ENCODE results near the gene RYR2. TPM values are rescaled to one million over a fixed set of nuclear protein-coding genes. Genes with fewer than 3 reads are reported as not detected.
"Not testable (repeated sequence)": the region's sequence is repeated elsewhere in the genome, so short reads cannot be mapped to it uniquely, and the experiment has no call there.

RYR2 gene
- total RNA-seq, 1 donor from 2014 or later, result 15.2 TPM

GRCh38 chr1:237591353-237591752, 549.4 kb downstream of the RYR2 start:
- peaks cover 0 to 1% of the 10 kb centered on the region in 2 donors for H3K9me3 ChIP-seq
- no peak for DNase-seq (ENCODE audit: low spot score in 2 of 2)
- no peak overlapping the region for H3K4me3 ChIP-seq
- H3K4me1 ChIP-seq, result no peaks in the 10 kb centered on the region
- TF ChIP-seq, protein P1, sequence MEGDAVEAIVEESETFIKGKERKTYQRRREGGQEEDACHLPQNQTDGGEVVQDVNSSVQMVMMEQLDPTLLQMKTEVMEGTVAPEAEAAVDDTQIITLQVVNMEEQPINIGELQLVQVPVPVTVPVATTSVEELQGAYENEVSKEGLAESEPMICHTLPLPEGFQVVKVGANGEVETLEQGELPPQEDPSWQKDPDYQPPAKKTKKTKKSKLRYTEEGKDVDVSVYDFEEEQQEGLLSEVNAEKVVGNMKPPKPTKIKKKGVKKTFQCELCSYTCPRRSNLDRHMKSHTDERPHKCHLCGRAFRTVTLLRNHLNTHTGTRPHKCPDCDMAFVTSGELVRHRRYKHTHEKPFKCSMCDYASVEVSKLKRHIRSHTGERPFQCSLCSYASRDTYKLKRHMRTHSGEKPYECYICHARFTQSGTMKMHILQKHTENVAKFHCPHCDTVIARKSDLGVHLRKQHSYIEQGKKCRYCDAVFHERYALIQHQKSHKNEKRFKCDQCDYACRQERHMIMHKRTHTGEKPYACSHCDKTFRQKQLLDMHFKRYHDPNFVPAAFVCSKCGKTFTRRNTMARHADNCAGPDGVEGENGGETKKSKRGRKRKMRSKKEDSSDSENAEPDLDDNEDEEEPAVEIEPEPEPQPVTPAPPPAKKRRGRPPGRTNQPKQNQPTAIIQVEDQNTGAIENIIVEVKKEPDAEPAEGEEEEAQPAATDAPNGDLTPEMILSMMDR (IDR thresholded peaks at IDR 0.05), result no peak
- no peaks in the 10 kb centered on the region for H3K27me3 ChIP-seq
- H3K36me3 ChIP-seq, result peaks cover 4 to 5% of the 10 kb centered on the region in 2 donors
- intact Hi-C loops (cut with DNase I), result no loop called here
- no peak overlapping the region for H3K27ac ChIP-seq

DNA sequence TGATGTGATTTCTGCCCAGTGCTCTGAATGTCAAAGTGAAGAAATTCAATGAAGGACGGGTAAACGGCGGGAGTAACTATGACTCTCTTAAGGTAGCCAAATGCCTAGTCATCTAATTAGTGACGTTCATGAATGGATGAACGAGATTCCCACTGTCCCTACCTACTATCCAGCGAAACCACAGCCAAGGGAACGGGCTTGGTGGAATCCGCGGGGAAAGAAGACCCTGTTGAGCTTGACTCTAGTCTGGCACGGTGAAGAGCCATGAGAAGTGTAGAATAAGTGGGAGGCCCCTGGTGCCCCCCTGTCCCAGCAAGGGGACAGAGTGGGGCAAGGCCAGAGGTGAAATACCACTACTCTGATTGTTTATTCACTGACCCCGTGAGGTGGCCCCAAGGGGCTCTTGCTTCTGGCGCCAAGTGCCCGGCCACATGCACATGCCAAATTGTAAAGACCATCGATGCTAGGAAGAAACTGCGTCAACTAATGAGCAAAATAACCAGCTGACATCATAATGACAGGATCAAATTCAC, 561.1 kb downstream of the RYR2 start:
- H3K9me3 ChIP-seq; H3K4me3 ChIP-seq; H3K27ac ChIP-seq; H3K4me1 ChIP-seq; intact Hi-C loops (cut with DNase I); H3K27me3 ChIP-seq; DNase-seq (ENCODE audit: low spot score in 2 of 2); H3K36me3 ChIP-seq: not testable (repeated sequence)

DNA sequence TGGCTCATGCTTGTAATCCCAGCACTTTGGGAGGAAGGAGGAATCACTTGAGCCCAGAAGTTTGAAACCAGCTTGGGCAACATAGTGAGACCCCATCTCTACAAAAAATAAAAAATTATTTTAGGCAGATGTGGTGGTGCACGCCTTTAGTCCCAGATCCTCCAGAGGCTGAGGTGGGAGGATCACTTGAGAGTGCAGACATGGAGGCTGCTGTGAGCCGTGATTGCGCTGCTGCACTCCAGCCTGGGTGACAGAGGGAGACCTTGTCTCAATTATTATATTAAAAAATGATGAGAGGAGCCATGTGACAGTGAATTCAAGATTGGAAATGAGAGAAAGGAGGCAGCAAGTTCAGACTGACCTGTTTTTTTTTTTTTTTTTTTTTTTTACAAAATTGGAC, 566.4 kb downstream of the RYR2 start:
- peaks cover 0 to 3% of the 10 kb centered on the region in 2 donors for H3K36me3 ChIP-seq
- no peak for DNase-seq (ENCODE audit: low spot score in 2 of 2)
- no peak overlapping the region for H3K4me3 ChIP-seq
- intact Hi-C loops (cut with DNase I), result no loop called here
- no peak overlapping the region for H3K27ac ChIP-seq
- no peaks in the 10 kb centered on the region for H3K27me3 ChIP-seq
- H3K4me1 ChIP-seq, result no peaks in the 10 kb centered on the region
- no peaks in the 10 kb centered on the region for H3K9me3 ChIP-seq
- TF ChIP-seq, protein P1 (IDR thresholded peaks at IDR 0.05), result no peak

GRCh38 chr1:237610157-237610556, 568.2 kb downstream of the RYR2 start:
- no peaks in the 10 kb centered on the region for H3K27me3 ChIP-seq
- DNase-seq (ENCODE audit: low spot score in 2 of 2), result no peak
- intact Hi-C loops (cut with DNase I), result no loop called here
- H3K9me3 ChIP-seq, result no peaks in the 10 kb centered on the region
- no peak overlapping the region for H3K27ac ChIP-seq
- H3K4me3 ChIP-seq, result no peak overlapping the region
- peaks cover 4 to 12% of the 10 kb centered on the region in 2 donors for H3K36me3 ChIP-seq
- TF ChIP-seq, protein P1 (IDR thresholded peaks at IDR 0.05), result no peak
- H3K4me1 ChIP-seq, result no peaks in the 10 kb centered on the region

- intact Hi-C loops (cut with DNase I), result no loop called here
- no peaks in the 10 kb centered on the region for H3K9me3 ChIP-seq
- no peak overlapping the region for H3K27ac ChIP-seq
- TF ChIP-seq, protein P1 (IDR thresholded peaks at IDR 0.05), result no peak
- no peak for DNase-seq (ENCODE audit: low spot score in 2 of 2)
- H3K36me3 ChIP-seq, result peaks cover 26 to 37% of the 10 kb centered on the region in 2 donors
- no peaks in the 10 kb centered on the region for H3K27me3 ChIP-seq
- no peaks in the 10 kb centered on the region for H3K4me1 ChIP-seq
- no peak overlapping the region for H3K4me3 ChIP-seq
Measured at GRCh38 chr1:237613984-237614383, 572.0 kb downstream of the RYR2 start.

DNA sequence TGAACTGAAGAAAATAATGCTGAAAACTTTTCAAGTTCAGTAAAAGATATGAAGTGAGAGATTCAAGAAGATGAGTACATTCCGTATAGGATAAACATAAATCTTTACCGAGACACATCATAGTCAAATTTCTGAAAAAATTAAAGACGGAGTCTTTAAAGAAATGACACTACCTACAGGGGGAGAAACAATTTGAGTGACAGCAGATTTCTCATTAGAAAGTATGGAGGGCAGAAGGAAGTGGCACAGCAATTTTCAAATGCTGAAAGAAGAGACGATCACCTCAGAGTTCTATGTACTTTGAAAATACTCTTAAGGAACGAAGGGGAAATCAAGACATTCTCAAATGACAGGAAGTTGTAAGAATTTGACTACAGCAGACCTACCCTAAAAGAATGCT, 577.6 kb downstream of the RYR2 start:
- intact Hi-C loops (cut with DNase I), result no loop called here
- Histone ChIP-seq H3K27ac (no peak overlapping the region), H3K27me3 (no peaks in the 10 kb centered on the region), H3K9me3 (no peaks in the 10 kb centered on the region), H3K4me1 (no peaks in the 10 kb centered on the region), H3K36me3 (peaks cover 24 to 34% of the 10 kb centered on the region in 2 donors), H3K4me3 (no peak overlapping the region)
- TF ChIP-seq, protein P1 (IDR thresholded peaks at IDR 0.05), result no peak
- no peak for DNase-seq (ENCODE audit: low spot score in 2 of 2)
